GM10847 (cell line): ENCODE measurements around the gene COX8A.

Experiments used
- POLR2A ChIP-seq: IDR thresholded peaks from 2 replicates; pipeline ENCODE4 v1.6.1; 2011; ENCODE audit not compliant: insufficient read length; ENCODE audit errors: extremely low read depth

COX8A gene

DNA sequence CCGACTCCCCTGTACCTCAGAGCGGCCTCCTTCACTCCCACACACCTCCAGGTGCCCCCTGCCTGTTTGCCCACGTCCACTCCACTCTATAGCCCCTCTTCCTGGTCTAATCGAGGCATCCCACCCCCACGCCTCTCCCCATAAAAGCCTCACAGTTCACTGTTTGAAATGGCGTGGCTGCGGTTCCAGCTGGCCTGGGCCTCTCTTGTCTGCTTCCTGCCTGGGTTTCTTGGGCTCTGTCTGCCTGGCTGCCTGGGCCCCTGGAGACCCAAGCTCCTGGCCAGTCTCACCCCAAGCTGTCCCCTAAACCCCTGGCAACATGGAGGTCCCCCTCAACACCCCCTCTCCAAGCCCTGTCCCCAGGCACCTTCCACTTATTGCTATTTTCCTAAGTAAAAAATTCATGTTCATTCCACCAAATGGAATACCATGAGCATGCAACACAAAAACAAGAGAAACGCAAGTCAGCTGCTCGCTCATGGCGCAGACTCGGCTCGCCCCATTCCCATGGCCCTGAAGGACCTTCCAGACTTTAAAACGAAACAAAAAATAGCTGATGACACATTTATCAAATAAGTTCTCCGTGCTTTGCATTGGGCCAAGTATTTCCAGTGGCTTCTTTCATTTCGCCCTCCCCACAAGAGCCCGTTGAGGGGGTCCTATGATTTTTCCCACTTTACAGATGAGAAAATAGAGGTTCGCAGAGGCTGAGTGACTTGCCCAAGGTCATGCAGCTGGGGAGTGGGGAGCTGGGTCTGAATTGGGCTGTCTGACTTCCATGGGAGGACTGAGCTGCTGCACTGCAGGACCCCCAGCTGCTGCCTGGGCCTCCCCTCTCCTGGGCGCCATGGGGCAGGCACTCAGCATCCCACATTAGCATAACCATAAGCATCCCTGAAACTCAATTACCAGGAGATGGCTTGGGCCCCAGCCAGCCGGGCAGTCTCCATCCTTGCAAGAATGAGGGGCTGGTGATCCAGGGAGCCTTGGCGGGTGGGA lies 49.6 kb downstream of the COX8A start:
- no peak for TF ChIP-seq POLR2A

DNA sequence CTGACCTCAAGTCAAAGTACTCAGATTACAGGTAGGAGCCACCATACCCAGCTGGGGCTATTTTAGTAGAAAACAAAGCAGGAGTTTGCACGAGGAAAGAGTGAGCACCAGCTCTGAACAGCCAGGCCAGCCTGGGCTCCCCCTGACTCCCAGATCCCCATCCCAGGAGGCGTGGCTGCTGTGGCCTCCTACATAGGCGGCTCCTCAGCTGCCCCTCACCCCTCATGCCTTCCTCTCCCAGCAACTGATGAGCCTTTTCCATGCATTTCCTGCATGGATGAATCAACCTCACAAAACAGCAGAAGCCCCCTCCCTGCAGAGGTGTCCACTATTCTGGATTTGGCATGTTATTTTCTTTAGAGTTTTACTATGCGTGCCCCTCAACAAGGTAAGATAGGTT lies 50.8 kb downstream of the COX8A start:
- TF ChIP-seq POLR2A = no peak
